Inflammatory macrophage treated with lipopolysaccharide for 4 hours (primary cell): ENCODE data around the gene PCP2.

Experiments used
- DNase-seq: peaks from one replicate; pipeline ENCODE4 v3.0.0-alpha.2; 2020

PCP2 gene

DNA sequence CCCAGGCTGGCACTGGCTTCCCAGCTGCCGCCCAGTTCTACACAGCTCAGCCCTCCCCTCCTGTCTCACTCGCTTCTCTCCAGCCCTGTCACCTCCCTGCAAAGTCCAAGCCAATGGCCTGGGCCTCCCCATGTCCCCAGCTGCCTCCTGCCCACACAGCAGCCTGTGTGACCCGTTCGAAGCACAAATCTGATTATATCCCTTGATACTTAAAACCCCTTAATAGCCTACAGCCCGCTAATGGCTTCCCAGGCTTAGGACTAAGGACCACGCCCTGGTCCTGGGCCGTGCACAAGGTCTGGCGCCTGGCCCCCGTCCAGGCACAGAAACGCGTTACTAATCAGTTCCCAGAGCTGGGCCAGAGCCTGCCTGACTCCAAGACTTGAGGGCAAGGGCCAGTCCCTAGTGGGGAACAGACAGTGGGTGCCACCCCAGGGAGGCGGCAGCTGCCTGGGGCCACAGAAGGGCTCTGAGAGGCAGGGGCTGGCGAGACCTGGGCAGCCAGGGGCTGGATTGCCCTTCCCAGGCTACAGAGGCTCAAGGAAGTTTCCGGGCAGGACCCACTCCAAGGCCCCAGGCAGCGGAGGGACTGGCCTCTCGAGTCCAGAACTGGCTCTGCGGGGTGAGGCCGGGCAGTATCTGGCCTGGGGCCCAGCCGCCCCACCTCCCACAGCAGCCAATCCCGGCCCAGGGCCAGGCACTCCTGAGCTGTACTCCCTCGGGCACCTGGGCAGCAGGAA, 14.6 kb downstream of the PCP2 start:
- no peak for DNase-seq

DNA sequence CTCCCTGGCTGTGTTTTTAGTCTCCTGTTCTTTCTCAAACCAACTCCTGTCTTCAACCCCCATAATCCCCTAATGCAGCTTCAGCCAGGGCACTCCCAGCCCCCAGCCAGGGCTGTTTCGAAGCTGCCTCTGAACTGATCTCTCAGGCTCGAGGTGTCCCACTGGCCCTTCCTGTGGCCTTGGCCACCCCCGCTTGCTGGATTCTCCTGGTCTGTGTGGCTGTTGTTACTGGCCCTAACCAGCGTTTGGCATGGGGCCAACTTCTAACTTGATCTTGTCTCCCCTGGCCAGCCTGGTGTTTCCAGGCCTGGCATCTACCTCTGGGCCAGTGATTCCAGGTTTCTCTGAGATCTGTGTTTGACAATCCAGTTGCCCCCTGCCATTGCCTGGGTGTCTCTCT, 15.2 kb downstream of the PCP2 start:
- no peak for DNase-seq

DNA sequence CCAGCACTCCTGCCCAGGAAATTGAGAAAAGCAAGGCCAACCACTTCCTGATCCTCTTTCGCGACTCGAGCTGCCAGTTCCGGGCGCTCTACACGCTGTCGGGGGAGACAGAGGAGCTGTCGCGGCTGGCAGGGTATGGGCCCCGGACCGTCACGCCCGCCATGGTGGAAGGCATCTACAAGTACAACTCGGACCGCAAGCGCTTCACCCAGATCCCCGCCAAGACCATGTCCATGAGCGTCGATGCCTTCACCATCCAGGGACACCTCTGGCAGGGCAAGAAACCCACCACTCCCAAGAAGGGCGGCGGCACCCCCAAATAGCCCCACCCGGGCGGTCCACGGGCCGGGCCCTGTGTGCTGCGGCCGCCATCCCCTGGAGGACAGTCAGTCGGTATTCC, 15.8 kb downstream of the PCP2 start:
- no peak for DNase-seq

DNA sequence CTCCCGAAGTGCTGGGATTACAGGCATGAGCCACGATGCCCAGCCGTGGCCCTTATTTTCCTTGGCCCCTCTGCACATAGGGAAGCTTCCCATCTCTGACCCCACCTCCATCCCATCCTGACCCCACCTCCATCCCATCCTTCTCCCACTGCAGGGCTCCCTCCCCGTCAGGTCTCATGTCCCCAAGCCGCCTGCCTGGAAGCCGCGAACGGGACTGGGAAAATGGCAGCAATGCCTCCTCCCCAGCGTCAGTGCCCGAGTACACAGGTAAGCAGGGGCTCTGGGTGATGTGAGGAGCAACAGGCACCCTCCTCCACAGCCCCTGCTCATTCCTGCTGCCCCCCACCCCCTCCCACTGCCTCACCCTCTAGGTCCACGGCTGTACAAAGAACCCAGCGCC, 16.3 kb downstream of the PCP2 start:
- DNase-seq = no peak

- no peak for DNase-seq
These were observed 18.4 kb downstream of the PCP2 start for GRCh38 chr19:7614859-7615741.

DNA sequence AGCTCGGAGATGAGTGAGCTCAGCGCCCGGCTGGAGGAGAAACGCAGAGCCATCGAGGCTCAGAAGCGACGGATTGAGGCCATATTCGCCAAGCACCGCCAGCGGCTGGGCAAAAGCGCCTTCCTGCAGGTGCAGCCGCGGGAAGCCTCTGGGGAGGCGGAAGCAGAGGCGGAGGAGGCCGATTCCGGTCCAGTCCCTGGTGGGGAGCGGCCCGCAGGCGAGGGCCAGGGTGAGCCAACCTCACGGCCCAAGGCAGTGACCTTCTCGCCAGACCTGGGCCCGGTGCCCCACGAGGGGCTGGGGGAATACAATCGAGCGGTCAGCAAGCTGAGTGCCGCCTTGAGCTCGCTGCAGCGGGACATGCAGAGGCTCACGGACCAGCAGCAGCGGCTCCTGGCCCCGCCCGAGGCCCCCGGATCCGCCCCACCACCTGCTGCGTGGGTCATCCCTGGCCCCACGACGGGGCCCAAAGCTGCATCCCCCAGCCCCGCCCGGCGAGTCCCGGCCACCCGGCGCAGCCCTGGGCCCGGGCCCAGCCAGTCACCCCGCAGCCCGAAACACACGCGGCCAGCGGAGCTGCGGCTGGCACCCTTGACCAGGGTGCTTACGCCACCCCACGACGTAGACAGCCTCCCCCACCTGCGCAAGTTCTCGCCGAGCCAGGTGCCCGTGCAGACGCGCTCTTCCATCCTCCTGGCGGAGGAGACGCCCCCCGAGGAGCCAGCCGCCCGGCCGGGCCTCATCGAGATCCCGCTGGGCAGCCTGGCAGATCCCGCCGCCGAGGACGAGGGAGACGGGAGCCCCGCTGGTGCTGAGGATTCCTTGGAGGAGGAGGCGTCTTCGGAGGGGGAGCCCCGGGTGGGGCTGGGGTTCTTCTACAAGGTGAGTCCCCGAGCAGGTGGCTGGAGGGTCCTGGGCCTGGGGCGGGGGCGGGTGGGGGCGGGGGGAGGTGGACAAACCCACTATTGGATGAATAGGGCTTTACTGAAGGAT, 20.9 kb downstream of the PCP2 start:
- no peak for DNase-seq

DNA sequence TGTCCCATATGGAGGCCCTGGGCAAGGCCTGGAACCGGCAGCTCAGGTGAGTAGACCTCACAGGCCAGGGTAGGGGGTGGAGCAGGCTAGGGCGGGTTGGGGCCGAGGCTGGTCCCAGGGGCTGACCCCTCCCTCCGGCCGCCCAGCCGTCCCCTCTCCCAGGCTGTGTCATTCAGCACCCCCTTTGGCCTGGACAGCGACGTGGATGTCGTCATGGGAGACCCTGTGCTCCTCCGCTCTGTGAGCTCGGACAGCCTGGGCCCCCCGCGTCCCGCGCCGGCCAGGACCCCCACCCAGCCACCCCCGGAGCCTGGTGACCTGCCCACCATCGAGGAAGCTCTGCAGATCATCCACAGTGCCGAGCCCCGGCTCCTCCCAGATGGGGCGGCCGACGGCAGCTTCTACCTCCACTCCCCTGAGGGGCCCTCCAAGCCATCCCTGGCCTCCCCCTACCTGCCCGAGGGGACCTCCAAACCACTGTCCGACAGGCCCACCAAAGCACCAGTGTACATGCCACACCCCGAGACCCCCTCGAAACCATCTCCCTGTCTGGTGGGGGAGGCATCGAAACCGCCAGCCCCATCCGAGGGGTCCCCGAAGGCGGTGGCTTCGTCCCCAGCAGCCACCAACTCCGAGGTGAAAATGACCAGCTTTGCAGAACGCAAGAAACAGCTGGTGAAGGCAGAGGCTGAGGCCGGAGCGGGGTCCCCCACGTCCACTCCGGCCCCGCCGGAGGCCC, 21.8 kb downstream of the PCP2 start:
- no peak for DNase-seq

DNA sequence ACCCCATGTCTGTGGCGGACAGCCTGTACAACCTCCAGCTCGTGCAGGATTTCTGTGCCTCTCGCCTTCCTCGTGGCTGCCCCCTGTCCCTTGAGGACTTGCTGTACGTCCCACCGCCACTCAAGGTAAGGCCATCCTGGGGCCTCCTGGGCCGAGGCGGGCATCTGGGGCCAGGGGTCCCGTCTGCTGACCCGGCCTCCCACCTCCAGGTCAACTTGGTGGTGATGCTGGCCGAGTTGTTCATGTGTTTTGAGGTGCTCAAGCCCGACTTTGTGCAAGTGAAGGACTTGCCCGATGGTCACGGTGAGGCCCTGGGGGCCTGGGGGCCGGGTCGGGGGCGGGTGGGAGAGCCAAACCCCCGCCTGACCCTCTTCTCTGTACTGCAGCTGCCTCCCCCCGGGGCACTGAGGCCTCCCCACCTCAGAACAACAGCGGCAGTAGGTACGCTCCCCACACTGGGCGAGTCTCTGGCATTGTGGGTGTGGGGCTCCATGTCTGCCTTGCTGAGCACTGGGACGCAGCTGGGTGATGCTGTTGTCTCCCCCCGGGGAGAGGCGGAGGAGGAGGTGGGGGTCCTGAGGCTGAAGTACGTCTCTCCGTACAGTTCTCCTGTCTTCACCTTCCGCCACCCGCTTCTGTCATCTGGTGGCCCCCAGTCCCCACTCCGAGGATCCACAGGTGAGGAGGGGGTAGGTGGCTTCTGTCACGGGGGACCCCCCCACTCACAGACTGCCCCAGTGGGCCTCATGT, 22.9 kb downstream of the PCP2 start:
- no peak for DNase-seq

DNA sequence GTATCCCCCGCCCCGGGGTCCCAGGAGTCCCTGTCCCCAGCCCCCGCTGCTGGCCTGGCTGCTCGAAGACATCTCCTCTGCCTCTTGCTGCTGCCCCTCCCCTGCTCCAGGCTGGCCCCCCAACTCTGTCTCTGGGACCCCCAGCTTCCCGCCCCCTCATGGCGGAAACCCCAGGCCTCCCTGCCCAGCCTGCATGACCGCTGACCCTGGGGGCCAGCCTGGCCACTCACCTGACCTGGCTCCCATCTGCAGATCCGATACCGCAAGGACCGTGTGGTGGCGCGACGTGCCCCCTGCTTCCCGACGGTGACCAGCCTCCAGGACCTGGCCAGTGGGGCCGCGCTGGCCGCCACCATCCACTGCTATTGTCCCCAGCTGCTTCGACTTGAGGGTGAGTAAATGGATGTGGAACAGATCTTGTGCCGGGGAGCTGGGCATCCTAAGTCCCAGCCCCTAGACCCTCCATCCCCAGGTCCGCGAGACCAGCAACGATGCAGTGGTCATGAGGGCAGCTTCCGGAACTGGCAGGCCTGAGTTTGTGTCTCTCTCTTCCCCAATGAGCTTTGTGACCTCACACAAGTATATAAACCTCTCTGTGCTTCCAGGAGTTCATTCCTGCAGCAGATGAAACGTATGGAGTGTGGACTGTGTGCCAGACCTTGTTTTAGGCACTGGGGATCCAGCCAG, 25.5 kb downstream of the PCP2 start:
- DNase-seq = no peak

DNA sequence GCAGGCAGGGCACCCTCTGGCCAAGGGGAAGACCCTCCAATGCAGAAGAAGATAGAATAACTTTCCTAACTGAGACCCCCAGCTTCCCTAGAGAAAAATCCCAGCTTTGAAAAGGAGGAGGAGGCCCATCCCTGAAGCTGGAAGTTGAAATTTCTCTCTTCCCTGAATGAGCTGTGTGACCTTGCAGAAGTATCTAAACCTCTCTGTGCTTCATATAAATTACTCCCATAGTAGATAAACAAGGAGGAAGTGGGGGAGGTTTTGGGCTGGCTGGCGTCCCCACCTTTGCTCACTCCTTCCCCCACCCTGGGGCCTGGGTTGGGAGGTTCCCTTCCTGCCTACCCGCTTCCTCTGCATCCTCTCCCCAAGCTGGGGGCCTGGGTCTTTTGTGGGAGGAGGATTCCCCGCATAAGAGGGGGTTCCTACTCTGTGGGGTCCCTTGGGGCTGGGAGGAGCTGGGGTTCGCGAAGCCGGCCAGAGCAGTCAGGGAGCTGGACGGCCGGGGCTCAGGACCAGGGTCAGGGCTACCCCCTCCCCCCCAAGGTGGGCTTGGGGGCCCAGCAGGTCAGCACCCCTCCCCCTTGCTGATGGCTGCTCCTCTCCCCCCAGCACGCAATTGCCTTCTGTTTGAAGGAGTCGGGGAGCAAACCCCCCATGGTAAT, 26.2 kb downstream of the PCP2 start:
- DNase-seq = no peak

- no peak for DNase-seq
These were observed 27.2 kb downstream of the PCP2 start for GRCh38 chr19:7606289-7606688.

GRCh38 chr19:7605490-7606222, 27.9 kb downstream of the PCP2 start:
- DNase-seq = peak; percentile 48

- DNase-seq = no peak
These were observed 29.6 kb downstream of the PCP2 start for GRCh38 chr19:7603919-7604318.

DNA sequence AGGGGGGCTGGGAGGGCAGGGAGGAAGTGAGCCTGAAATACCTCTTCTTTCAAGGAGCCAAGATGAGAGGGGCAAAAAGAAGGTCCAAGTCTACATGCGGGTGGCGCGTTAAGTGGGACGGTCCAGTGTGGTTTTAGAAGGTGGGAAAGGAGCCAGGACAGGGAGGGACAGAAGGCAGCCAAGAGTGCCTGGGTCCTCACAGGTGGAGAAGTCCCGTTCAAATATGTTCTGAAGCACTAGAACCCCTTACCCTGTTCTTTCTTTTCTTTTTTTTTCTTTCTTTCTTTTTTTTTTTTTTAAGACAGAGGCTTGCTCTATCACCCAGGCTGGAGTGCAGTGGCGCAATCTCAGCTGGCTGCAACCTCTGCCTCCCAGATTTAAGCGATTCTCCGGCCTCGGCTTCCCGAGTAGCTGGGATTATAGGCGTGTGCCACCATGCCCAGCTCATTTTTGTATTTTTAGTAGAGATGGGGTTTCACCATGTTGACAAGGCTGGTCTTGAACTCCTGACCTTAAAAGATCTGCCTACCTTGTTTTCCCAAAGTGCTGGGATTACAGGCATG, 30.5 kb downstream of the PCP2 start:
- no peak for DNase-seq

DNA sequence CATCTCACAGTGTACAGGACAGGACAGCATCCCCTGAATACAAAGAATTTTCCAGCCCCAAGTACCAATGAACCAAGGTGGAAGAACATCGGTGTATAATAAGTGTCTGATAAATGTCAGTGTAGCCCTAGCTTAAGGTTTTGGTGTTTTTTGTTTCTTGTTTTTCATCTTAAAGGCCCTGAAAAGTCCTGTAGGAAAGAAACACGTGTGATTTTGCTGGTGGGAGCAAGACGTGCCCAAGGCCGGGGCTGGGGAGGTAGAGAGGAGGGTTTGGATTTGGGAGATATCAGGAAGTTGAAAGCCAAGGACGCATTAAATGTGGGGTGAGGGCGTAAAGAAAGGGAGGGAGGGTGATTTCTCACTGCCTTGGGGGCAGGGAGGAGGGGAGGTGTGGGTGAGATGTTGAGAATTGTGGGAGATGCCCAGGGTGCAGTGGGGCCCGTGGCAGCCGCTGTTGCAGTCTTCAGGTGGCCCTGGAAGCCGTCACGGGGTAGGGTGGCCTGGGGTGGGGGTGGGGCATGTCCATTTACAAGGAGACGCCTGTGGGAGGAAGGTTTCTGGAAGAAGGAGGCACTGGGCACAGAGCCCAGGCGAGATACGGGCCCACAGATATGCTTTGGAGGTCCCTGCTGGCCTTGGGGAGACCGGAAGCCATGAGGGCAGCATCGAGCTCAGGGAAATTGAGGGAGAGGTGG, 31.1 kb downstream of the PCP2 start:
- DNase-seq = no peak

DNA sequence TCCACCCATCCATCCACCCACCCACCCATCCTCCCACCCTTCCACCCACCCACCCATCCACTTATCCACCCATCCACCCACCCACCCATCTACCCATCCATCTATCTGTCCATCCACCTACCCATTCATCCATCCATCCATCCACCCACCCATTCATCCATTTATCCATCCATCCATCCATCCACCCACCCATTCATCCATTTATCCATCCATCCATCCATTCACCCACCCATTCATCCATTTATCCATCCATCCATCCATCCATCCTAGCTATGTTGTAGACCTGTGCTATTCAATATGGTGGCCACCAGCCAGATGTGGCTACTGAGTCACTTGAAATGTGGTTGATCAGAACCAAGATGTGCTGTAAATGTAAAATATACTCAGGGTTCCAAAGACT, 32.8 kb downstream of the PCP2 start:
- DNase-seq = no peak

DNA sequence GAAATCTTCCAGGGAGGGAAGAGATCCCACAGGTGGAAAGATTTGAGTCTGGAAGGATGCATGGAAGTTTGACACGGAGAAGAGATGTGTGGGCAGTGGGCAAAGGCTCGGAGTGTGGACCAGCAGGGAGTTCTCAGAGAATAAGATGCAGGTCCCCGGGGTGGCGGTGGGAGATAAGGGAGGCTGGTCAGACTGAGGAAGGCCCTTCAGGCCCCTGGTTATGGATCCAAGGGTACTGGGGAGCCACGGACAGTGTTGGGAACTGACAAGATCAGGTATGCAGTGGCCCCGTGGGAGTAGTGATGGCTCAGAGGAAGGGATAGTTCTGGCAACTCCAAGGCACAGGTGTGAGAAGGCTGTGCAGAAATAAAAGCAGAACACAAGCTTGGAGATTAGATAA, 35.3 kb downstream of the PCP2 start:
- no peak for DNase-seq

DNA sequence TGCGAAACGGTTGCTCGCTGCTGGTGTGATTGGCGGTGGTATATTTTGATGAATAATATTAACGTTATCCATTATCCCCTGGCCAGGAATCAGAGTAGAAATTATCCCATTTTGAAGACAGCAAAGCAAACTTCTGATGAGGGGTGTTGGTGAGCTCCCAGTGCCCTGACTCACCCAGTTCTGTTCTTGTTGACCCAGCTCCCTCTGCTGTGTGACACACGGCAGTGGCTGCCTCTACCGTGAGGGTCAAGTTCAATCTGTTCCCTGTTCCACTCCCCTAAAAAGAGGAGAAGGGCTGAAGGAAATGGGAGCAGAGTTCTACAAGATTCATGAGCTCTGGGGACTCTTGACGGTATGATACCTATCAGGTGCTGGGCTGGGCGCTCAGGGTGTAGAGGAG, 35.8 kb downstream of the PCP2 start:
- no peak for DNase-seq
